ENCODE data around the gene CCDC12.

- TF ChIP-seq EZH2 (IDR thresholded peaks at IDR 0.05) = no peak
- TF ChIP-seq CTCF (IDR thresholded peaks at IDR 0.05) = no peak
Observed at GRCh38 chr3:46925585-46925934, 51.0 kb downstream of the CCDC12 start.
